HEK293 (cell line): Measurements from ENCODE around the gene CENPQ.

ENCODE experiments used
- CTCF ChIA-PET: fragments of 350-600 bp; formaldehyde crosslinking; extraction: SDS; loops from one replicate; lab custom pipeline; 2021; ENCODE audit warnings: antibody characterized with exemption; lab: Yijun Ruan, JAX
- POLR2A ChIA-PET: fragments of 300-600 bp; formaldehyde crosslinking; extraction: SDS; loops from one replicate; lab custom pipeline; 2020; ENCODE audit warnings: antibody characterized with exemption, inconsistent platforms; lab: Yijun Ruan, JAX
- H3K27ac ChIP-seq: fragments of 200-500 bp; sonication (Bioruptor generic); 2 replicates; pipeline ENCODE4 v1.5.1; 2014; ENCODE audit warnings: low read depth, low read length, control low read depth, inconsistent platforms; ENCODE audit errors: extremely low read depth
- H3K36me3 ChIP-seq, 2 experiments: fragments of 200-500 bp in 1 of 2; sonication (Bioruptor generic) in 1 of 2; 1 replicate in 1 of 2; 2 replicates in 1 of 2; pipeline ENCODE4 v1.5.1; 2014 to 2017; ENCODE audit warnings: inconsistent platforms in 2 of 2, low read length in 2 of 2; ENCODE audit not compliant: control insufficient read depth in 2 of 2, insufficient read depth in 1 of 2
- H3K4me1 ChIP-seq: fragments of 200-500 bp; sonication (Bioruptor generic); 2 replicates; pipeline ENCODE4 v1.5.1; 2014; ENCODE audit warnings: mild to moderate bottlenecking, low read length, inconsistent platforms; ENCODE audit not compliant: control insufficient read depth, insufficient read depth
- H3K4me3 ChIP-seq: 2 replicates; pipeline ENCODE4 v1.5.1; 2011; ENCODE audit warnings: low read depth, mild to moderate bottlenecking, control low read depth, low read length, moderate library complexity
- H3K9me3 ChIP-seq: fragments of 200-500 bp; sonication (Bioruptor generic); 2 replicates; pipeline ENCODE4 v1.5.1; 2014; ENCODE audit warnings: low read depth, low read length, inconsistent platforms; ENCODE audit not compliant: control insufficient read depth, insufficient read depth
- HOXD13 ChIP-seq: sonication (generic); formaldehyde crosslinking; IDR thresholded peaks from 2 replicates; pipeline ENCODE4 v1.8.0; 2022; ENCODE audit warnings: missing genetic modification reagents, borderline replicate concordance
- KLF1 ChIP-seq: fragments of 450-650 bp; formaldehyde crosslinking; IDR thresholded peaks from 2 replicates; pipeline ENCODE4 v1.5.1; 2016; ENCODE audit warnings: missing biosample characterization, missing genetic modification characterization
- KLF16 ChIP-seq: fragments of 450-650 bp; formaldehyde crosslinking; IDR thresholded peaks from 2 replicates; pipeline ENCODE4 v1.5.1; 2017; ENCODE audit warnings: missing biosample characterization, missing genetic modification characterization
- MYNN ChIP-seq: fragments of 450-650 bp; formaldehyde crosslinking; IDR thresholded peaks from 2 replicates; pipeline ENCODE4 v1.5.1; 2016; ENCODE audit warnings: missing biosample characterization, missing genetic modification characterization, borderline replicate concordance
- TRIM28 ChIP-seq: IDR thresholded peaks from 2 replicates; pipeline ENCODE4 v1.6.1; 2011; ENCODE audit warnings: low read length, control low read depth, borderline replicate concordance
- WT1 ChIP-seq: fragments of 450-650 bp; formaldehyde crosslinking; IDR thresholded peaks from 2 replicates; pipeline ENCODE4 v1.5.1; 2016; ENCODE audit warnings: missing biosample characterization, missing genetic modification characterization
- ZBTB1 ChIP-seq: fragments of 450-650 bp; formaldehyde crosslinking; IDR thresholded peaks from 2 replicates; pipeline ENCODE4 v1.5.1; 2016; ENCODE audit warnings: missing biosample characterization, missing genetic modification characterization
- ZBTB8A ChIP-seq: fragments of 450-650 bp; formaldehyde crosslinking; IDR thresholded peaks from 2 replicates; pipeline ENCODE4 v1.5.1; 2016; ENCODE audit warnings: missing biosample characterization, missing genetic modification characterization
- ZNF140 ChIP-seq: fragments of 450-650 bp; formaldehyde crosslinking; IDR thresholded peaks from 2 replicates; pipeline ENCODE4 v1.5.1; 2016; ENCODE audit warnings: missing biosample characterization, missing genetic modification characterization
- ZNF184 ChIP-seq: fragments of 450-650 bp; IDR thresholded peaks from 2 replicates; pipeline ENCODE4 v1.5.1; 2018; ENCODE audit warnings: missing biosample characterization, mild to moderate bottlenecking, missing genetic modification characterization
- ZNF2 ChIP-seq: fragments of 450-650 bp; formaldehyde crosslinking; IDR thresholded peaks from 2 replicates; pipeline ENCODE4 v1.5.1; 2016; ENCODE audit warnings: missing biosample characterization, missing genetic modification characterization
- ZNF239 ChIP-seq: fragments of 450-650 bp; formaldehyde crosslinking; IDR thresholded peaks from 2 replicates; pipeline ENCODE4 v1.5.1; 2016; ENCODE audit warnings: missing biosample characterization, missing genetic modification characterization
- ZNF274 ChIP-seq, 2 experiments: fragments of 200-500 bp in 1 of 2; fragments of 450-650 bp in 1 of 2; sonication (Bioruptor generic) in 1 of 2; formaldehyde crosslinking in 1 of 2; IDR thresholded peaks; 2 replicates each; pipeline versions ENCODE4 v1.5.1 to v1.6.1; 2014 to 2016; ENCODE audit warnings: borderline replicate concordance in 1 of 2, inconsistent platforms in 1 of 2, low read length in 1 of 2, missing biosample characterization in 1 of 2, missing genetic modification characterization in 1 of 2
- ZNF280D ChIP-seq: fragments of 450-650 bp; formaldehyde crosslinking; IDR thresholded peaks from 2 replicates; pipeline ENCODE4 v1.5.1; 2016; ENCODE audit warnings: missing biosample characterization, missing genetic modification characterization
- ZNF341 ChIP-seq: fragments of 450-650 bp; formaldehyde crosslinking; IDR thresholded peaks from 2 replicates; pipeline ENCODE4; 2016; ENCODE audit warnings: low read depth, missing biosample characterization, missing genetic modification characterization
- ZNF423 ChIP-seq: fragments of 450-650 bp; formaldehyde crosslinking; IDR thresholded peaks from 2 replicates; pipeline ENCODE4 v1.5.1; 2016; ENCODE audit warnings: missing biosample characterization, missing genetic modification characterization
- ZNF501 ChIP-seq: fragments of 450-650 bp; formaldehyde crosslinking; IDR thresholded peaks from 2 replicates; pipeline ENCODE4 v1.5.1; 2016; ENCODE audit warnings: missing biosample characterization, missing genetic modification characterization
- ZNF600 ChIP-seq: fragments of 450-650 bp; formaldehyde crosslinking; IDR thresholded peaks from 2 replicates; pipeline ENCODE4 v1.5.1; 2016; ENCODE audit warnings: missing biosample characterization, missing genetic modification characterization
- TF ChIP-seq, protein P1 (sequence below): fragments of 450-650 bp; formaldehyde crosslinking; IDR thresholded peaks from 2 replicates; pipeline ENCODE4 v1.5.1; 2016; ENCODE audit warnings: missing biosample characterization, missing genetic modification characterization
- TF ChIP-seq, protein P2 (sequence below): fragments of 450-650 bp; formaldehyde crosslinking; conservative IDR thresholded peaks from 2 replicates; pipeline ENCODE4 v1.5.1; 2016; ENCODE audit warnings: low read depth, missing biosample characterization, missing genetic modification characterization

Gene CENPQ

DNA sequence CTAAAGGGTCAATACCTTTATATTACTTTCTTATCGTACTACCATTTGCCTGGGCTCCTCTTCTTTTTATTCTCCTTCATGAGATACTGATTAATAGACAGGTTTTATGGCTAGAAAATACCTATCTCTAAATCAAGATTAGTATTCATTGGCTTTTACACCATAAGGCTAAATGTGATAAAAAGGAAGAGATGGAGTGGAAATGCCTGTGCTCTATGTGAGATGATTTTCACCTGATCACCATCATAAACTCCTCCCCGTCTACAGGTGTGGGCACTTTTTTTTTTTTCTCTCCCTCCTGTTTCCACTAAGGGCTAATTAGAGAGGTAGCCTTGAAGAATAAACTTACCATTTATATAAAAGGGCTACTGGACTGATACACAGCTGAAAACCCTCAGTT is 36.5 kb downstream of the CENPQ start, which contains the start of gene GLYATL3:
TSS of gene GLYATL3 (plus strand) at position 301 of the 400 bp plus-strand sequence. CDS start 12,068 bp downstream, outside the sequence.
- Histone ChIP-seq H3K27ac (no peak within 1 kb of the TSS), H3K36me3 (no peaks in the 10 kb centered on the region), H3K4me1 (no peaks in the 10 kb centered on the region), H3K9me3 (no peaks in the 10 kb centered on the region), H3K4me3 (no peak within 1 kb of the TSS)
- ChIA-PET CTCF (no interaction called here), POLR2A (no interaction called here)
- TF ChIP-seq WT1 (tag by site-specific recombination) (no peak), ZBTB8A (no peak), ZNF501 (no peak), HOXD13 (CRISPR knock-in tag) (no peak), TRIM28 (no peak), KLF1 (tag by site-specific recombination) (no peak), ZNF184 (tag by site-specific recombination) (no peak), ZNF2 (no peak), KLF16 (tag by site-specific recombination) (no peak), ZNF600 (no peak), ZNF423 (no peak), ZBTB1 (tag by site-specific recombination) (no peak), MYNN (tag by site-specific recombination) (no peak), ZNF140 (no peak), ZNF280D (tag by site-specific recombination) (no peak), ZNF274 (IDR thresholded peaks at IDR 0.05; ENCODE audit: low read length) (no peak), ZNF274 (tag by site-specific recombination; IDR thresholded peaks at IDR 0.05; ENCODE audit: borderline replicate concordance) (no peak), ZNF239 (tag by site-specific recombination) (no peak), ZNF341 (tag by site-specific recombination) (no peak)
- TF ChIP-seq, protein P1, sequence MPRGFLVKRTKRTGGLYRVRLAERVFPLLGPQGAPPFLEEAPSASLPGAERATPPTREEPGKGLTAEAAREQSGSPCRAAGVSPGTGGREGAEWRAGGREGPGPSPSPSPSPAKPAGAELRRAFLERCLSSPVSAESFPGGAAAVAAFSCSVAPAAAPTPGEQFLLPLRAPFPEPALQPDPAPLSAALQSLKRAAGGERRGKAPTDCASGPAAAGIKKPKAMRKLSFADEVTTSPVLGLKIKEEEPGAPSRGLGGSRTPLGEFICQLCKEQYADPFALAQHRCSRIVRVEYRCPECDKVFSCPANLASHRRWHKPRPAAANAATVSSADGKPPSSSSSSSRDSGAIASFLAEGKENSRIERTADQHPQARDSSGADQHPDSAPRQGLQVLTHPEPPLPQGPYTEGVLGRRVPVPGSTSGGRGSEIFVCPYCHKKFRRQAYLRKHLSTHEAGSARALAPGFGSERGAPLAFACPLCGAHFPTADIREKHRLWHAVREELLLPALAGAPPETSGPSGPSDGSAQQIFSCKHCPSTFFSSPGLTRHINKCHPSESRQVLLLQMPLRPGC (tag by site-specific recombination) = no peak
- TF ChIP-seq, protein P2, sequence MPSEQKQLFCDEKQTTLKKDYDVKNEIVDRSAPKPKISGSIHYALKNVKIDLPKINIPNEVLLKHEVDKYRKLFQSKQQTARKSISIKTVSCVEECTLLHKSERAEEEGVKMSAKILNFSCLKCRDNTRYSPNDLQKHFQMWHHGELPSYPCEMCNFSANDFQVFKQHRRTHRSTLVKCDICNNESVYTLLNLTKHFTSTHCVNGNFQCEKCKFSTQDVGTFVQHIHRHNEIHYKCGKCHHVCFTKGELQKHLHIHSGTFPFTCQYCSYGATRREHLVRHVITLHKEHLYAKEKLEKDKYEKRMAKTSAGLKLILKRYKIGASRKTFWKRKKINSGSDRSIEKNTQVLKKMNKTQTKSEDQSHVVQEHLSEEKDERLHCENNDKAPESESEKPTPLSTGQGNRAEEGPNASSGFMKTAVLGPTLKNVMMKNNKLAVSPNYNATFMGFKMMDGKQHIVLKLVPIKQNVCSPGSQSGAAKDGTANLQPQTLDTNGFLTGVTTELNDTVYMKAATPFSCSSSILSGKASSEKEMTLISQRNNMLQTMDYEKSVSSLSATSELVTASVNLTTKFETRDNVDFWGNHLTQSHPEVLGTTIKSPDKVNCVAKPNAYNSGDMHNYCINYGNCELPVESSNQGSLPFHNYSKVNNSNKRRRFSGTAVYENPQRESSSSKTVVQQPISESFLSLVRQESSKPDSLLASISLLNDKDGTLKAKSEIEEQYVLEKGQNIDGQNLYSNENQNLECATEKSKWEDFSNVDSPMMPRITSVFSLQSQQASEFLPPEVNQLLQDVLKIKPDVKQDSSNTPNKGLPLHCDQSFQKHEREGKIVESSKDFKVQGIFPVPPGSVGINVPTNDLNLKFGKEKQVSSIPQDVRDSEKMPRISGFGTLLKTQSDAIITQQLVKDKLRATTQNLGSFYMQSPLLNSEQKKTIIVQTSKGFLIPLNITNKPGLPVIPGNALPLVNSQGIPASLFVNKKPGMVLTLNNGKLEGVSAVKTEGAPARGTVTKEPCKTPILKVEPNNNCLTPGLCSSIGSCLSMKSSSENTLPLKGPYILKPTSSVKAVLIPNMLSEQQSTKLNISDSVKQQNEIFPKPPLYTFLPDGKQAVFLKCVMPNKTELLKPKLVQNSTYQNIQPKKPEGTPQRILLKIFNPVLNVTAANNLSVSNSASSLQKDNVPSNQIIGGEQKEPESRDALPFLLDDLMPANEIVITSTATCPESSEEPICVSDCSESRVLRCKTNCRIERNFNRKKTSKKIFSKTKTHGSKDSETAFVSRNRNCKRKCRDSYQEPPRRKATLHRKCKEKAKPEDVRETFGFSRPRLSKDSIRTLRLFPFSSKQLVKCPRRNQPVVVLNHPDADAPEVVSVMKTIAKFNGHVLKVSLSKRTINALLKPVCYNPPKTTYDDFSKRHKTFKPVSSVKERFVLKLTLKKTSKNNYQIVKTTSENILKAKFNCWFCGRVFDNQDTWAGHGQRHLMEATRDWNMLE (tag by site-specific recombination) = no peak
